K562 (cell line): ENCODE results near the gene ZNF319. TPM values are rescaled to one million over a fixed set of nuclear protein-coding genes. Genes with fewer than 3 reads are reported as not detected.

Experiments
- ARHGAP35 ChIP-seq: fragments of 450-650 bp; IDR thresholded peaks from 2 replicates; pipeline ENCODE4 v1.6.1; 2018; ENCODE audit not compliant: partially characterized antibody
- ARID2 ChIP-seq: fragments of 450-650 bp; IDR thresholded peaks from 2 replicates; pipeline ENCODE4 v1.6.1; 2017; ENCODE audit warnings: antibody characterized with exemption, mild to moderate bottlenecking
- CBFA2T3 ChIP-seq: fragments of 450-650 bp; IDR thresholded peaks from 2 replicates; pipeline ENCODE4 v1.6.1; 2017
- DDX20 ChIP-seq: fragments of 450-650 bp; IDR thresholded peaks from 2 replicates; pipeline ENCODE4 v1.6.1; 2016; ENCODE audit warnings: missing genetic modification characterization, low read depth, mild to moderate bottlenecking, missing compliant biosample characterization, moderate library complexity
- FOXA1 ChIP-seq: fragments of 450-650 bp; IDR thresholded peaks from 2 replicates; pipeline ENCODE4 v1.6.1; 2016; ENCODE audit warnings: mild to moderate bottlenecking, borderline replicate concordance
- FOXJ3 ChIP-seq: sonication (generic); formaldehyde crosslinking; IDR thresholded peaks from 2 replicates; pipeline ENCODE4 v1.4.0; 2020; ENCODE audit warnings: mild to moderate bottlenecking, missing genetic modification reagents
- FOXK2 ChIP-seq, 2 experiments: fragments of 450-650 bp; IDR thresholded peaks in 1 of 2; conservative IDR thresholded peaks in 1 of 2; 2 replicates each; pipeline ENCODE4 v1.6.1; 2016; ENCODE audit warnings: low read depth in 2 of 2, mild to moderate bottlenecking in 1 of 2
- HMBOX1 ChIP-seq: sonication (generic); IDR thresholded peaks from 2 replicates; pipeline ENCODE4 v1.6.1; 2016
- KAT7 ChIP-seq: sonication (generic); formaldehyde crosslinking; IDR thresholded peaks from 2 replicates; pipeline ENCODE4 v1.8.0; 2022; ENCODE audit warnings: missing genetic modification reagents, mild to moderate bottlenecking, borderline replicate concordance
- KDM4B ChIP-seq, 2 experiments: fragments of 450-650 bp in 1 of 2; sonication (generic) in 1 of 2; IDR thresholded peaks; 2 replicates each; pipeline ENCODE4 v1.6.1; 2016 to 2017; ENCODE audit warnings: borderline replicate concordance in 2 of 2, antibody characterized with exemption in 1 of 2, low read depth in 1 of 2, mild to moderate bottlenecking in 1 of 2
- KLF6 ChIP-seq: fragments of 250-450 bp; sonication (Bioruptor Pico); IDR thresholded peaks from 2 replicates; pipeline ENCODE4 v1.4.0; 2020; ENCODE audit warnings: mild to moderate bottlenecking, moderate library complexity, borderline replicate concordance
- L3MBTL2 ChIP-seq: fragments of 450-650 bp; IDR thresholded peaks from 2 replicates; pipeline ENCODE4 v1.6.1; 2016; ENCODE audit warnings: mild to moderate bottlenecking, moderate library complexity
- MCM5 ChIP-seq: fragments of 450-650 bp; IDR thresholded peaks from 2 replicates; pipeline ENCODE4 v1.6.1; 2016; ENCODE audit warnings: low read depth
- NCOA6 ChIP-seq: fragments of 450-650 bp; IDR thresholded peaks from 2 replicates; pipeline ENCODE4 v1.6.1; 2017; ENCODE audit warnings: mild to moderate bottlenecking
- NKRF ChIP-seq: fragments of 450-650 bp; IDR thresholded peaks from 2 replicates; pipeline ENCODE4 v1.6.1; 2016; ENCODE audit warnings: borderline replicate concordance
- POU5F1 ChIP-seq: fragments of 150-350 bp; IDR thresholded peaks from 2 replicates; pipeline ENCODE4 v1.6.1; 2014; ENCODE audit warnings: borderline replicate concordance, low read length, low read depth, mild to moderate bottlenecking; ENCODE audit not compliant: partially characterized antibody
- RBM34 ChIP-seq: fragments of 200-400 bp; formaldehyde crosslinking; IDR thresholded peaks from 2 replicates; pipeline ENCODE4 v1.6.1; 2018; ENCODE audit warnings: low read length, borderline replicate concordance; ENCODE audit not compliant: insufficient read depth
- SNIP1 ChIP-seq: fragments of 450-650 bp; IDR thresholded peaks from 2 replicates; pipeline ENCODE4 v1.7.1; 2017; ENCODE audit warnings: low read depth, mild to moderate bottlenecking
- ZBTB11 ChIP-seq, 3 experiments: fragments of 200-800 bp in 1 of 3; fragments of 250-450 bp in 1 of 3; fragments of 450-650 bp in 1 of 3; sonication (Bioruptor Pico) in 1 of 3; sonication (Bioruptor generic) in 1 of 3; formaldehyde crosslinking in 1 of 3; IDR thresholded peaks; 2 replicates each; pipeline versions ENCODE4 v1.6.1 to v1.8.0; 2016 to 2022; ENCODE audit warnings: mild to moderate bottlenecking in 2 of 3, missing genetic modification characterization in 2 of 3, missing compliant biosample characterization in 1 of 3, moderate library complexity in 1 of 3
- ZNF511 ChIP-seq: sonication (generic); formaldehyde crosslinking; IDR thresholded peaks from 2 replicates; pipeline ENCODE4 v1.8.0; 2022; ENCODE audit warnings: mild to moderate bottlenecking, missing genetic modification reagents
- polyA plus RNA-seq, 8 experiments: library from polyadenylated mRNA; depleted of rRNA in 4 of 8; stranded (reverse) in 5 of 8; unstranded in 3 of 8; fragments of >200 nt; fragmentation: Nextera tagmentation in 2 of 8; fragmentation: Illumina TruSeq in 1 of 8; extraction: Ambion mirVana in 2 of 8; extraction: Trizol in 1 of 8; gene quantifications; 2 replicates each; pipeline versions ENCODE4 v1.2.1 to v1.2.3, GENCODE V29; 2011 to 2014; ENCODE audit warnings: inconsistent platforms in 1 of 8, missing spikeins in 1 of 8
- total RNA-seq, 7 experiments: library from RNA; depleted of rRNA in 6 of 7; stranded (reverse); fragments of >200 nt in 6 of 7; fragmentation: Illumina TruSeq in 2 of 7; extraction: Trizol in 2 of 7; gene quantifications; 2 replicates each; pipeline versions ENCODE4 v1.2.1 to v1.2.3, GENCODE V29; 2011 to 2021; ENCODE audit warnings: low replicate concordance in 1 of 7

ZNF319 gene
- total and polyA plus RNA-seq, 9 of the 15 experiments (the other 6 are each of a cell fraction or from before 2014, with no cell fraction given): 0.20 to 5.7 (median 1.4) TPM

- TF ChIP-seq NKRF: no peak
- TF ChIP-seq POU5F1: no peak
- TF ChIP-seq ARID2: no peak
- no peak for TF ChIP-seq SNIP1
- no peak for TF ChIP-seq KDM4B (IDR thresholded peaks at IDR 0.05; ENCODE audit: borderline replicate concordance in 2 of 2, low read depth in 1 of 2)
- TF ChIP-seq ZNF511 (CRISPR knock-in tag): 0 out of 2 replicates have a peak, but pooled peaks have one; percentile 62
- TF ChIP-seq FOXA1: no peak
- TF ChIP-seq RBM34: 0 out of 2 replicates have a peak, but pooled peaks have one; percentile 5
- no peak for TF ChIP-seq ARHGAP35
- no peak for TF ChIP-seq HMBOX1
- no peak for TF ChIP-seq MCM5
- TF ChIP-seq FOXJ3 (CRISPR knock-in tag): no peak
- no peak for TF ChIP-seq ZBTB11 (CRISPR knock-in tag; IDR thresholded peaks at IDR 0.05)
- peak; percentile 81 for TF ChIP-seq NCOA6
- no peak for TF ChIP-seq DDX20 (tag)
- 0 out of 2 replicates have a peak, but pooled peaks have one; percentile 60 for TF ChIP-seq KAT7 (CRISPR knock-in tag)
- peak; percentile 29 for TF ChIP-seq L3MBTL2
- no peak for TF ChIP-seq CBFA2T3
- TF ChIP-seq FOXK2 (conservative IDR thresholded peaks at IDR 0.05 in 1 of 2, IDR thresholded peaks at IDR 0.05 in 1 of 2; ENCODE audit: low read depth in 2 of 2): no peak
- TF ChIP-seq KLF6 (CRISPR knock-in tag): no peak
These were observed 25.8 kb upstream of the ZNF319 start (continued) for GRCh38 chr16:58026139-58026704.
